Measurements from ENCODE around the gene DEFB125.
A peak's percentile ranks its signal among the peaks of the same experiment; 100 is the strongest.

GRCh38 chr20:137668-138490, 50.4 kb downstream of the DEFB125 start:
- peak; percentile 74 for TF ChIP-seq CTCF (IDR thresholded peaks at IDR 0.05)
- no peak for TF ChIP-seq SIN3A (IDR thresholded peaks at IDR 0.05; ENCODE audit: borderline replicate concordance, insufficient read depth, low read depth, low read length)
- TF ChIP-seq REST (IDR thresholded peaks at IDR 0.05; ENCODE audit: insufficient read depth in 1 of 2, low read depth in 2 of 2, low read length in 1 of 2): no peak
